Glutamatergic neuron (in vitro differentiated cells): ENCODE measurements around the gene RREB1. TPM values are rescaled to one million over a fixed set of nuclear protein-coding genes. Genes with fewer than 3 reads are reported as not detected.
A peak's percentile ranks its signal among the peaks of the same experiment; 100 is the strongest.
"Not testable (repeated sequence)": the region's sequence is repeated elsewhere in the genome, so short reads cannot be mapped to it uniquely, and the experiment has no call there.

Source experiments
- DNase-seq: peaks from one replicate; pipeline ENCODE4 v3.0.0; 2022
- H3K27ac Mint-ChIP-seq: one replicate; pipeline ENCODE4 v1.8.0; 2020; ENCODE audit warnings: mild to moderate bottlenecking, mixed read lengths, inconsistent platforms; ENCODE audit not compliant: unreplicated experiment
- H3K27me3 Mint-ChIP-seq: one replicate; pipeline ENCODE4 v1.8.0; 2020; ENCODE audit warnings: mild to moderate bottlenecking, moderate library complexity, mixed read lengths, inconsistent platforms; ENCODE audit not compliant: unreplicated experiment
- H3K36me3 Mint-ChIP-seq: one replicate; pipeline ENCODE4 v1.8.0; 2020; ENCODE audit warnings: mild to moderate bottlenecking, mixed read lengths, inconsistent platforms; ENCODE audit not compliant: unreplicated experiment
- H3K4me1 Mint-ChIP-seq: one replicate; pipeline ENCODE4 v1.8.0; 2020; ENCODE audit warnings: mild to moderate bottlenecking, low read depth, mixed read lengths, inconsistent platforms; ENCODE audit not compliant: unreplicated experiment
- H3K4me3 Mint-ChIP-seq: one replicate; pipeline ENCODE4 v1.8.0; 2020; ENCODE audit warnings: mild to moderate bottlenecking, mixed read lengths, inconsistent platforms; ENCODE audit not compliant: unreplicated experiment
- H3K9me3 Mint-ChIP-seq: one replicate; pipeline ENCODE4 v1.8.0; 2020; ENCODE audit warnings: mild to moderate bottlenecking, moderate library complexity, mixed read lengths, inconsistent platforms; ENCODE audit not compliant: unreplicated experiment
- total RNA-seq: library from RNA; stranded (reverse); fragmentation: NEBNext Ultra II Directional; extraction: Animal tissue kit (Norgen Biotek cat#: 25700); gene quantifications from one replicate; pipeline ENCODE4 v1.2.1, GENCODE V29; 2021; ENCODE audit not compliant: unreplicated experiment
- TF ChIP-seq, protein P1 (sequence below): fragments of 200-600 bp; sonication (generic); IDR thresholded peaks from one replicate; pipeline ENCODE4 v1.5.0; 2021; ENCODE audit not compliant: partially characterized antibody, unreplicated experiment

The RREB1 gene
- total RNA-seq, 1 donor from 2014 or later, result 3.4 TPM

DNA sequence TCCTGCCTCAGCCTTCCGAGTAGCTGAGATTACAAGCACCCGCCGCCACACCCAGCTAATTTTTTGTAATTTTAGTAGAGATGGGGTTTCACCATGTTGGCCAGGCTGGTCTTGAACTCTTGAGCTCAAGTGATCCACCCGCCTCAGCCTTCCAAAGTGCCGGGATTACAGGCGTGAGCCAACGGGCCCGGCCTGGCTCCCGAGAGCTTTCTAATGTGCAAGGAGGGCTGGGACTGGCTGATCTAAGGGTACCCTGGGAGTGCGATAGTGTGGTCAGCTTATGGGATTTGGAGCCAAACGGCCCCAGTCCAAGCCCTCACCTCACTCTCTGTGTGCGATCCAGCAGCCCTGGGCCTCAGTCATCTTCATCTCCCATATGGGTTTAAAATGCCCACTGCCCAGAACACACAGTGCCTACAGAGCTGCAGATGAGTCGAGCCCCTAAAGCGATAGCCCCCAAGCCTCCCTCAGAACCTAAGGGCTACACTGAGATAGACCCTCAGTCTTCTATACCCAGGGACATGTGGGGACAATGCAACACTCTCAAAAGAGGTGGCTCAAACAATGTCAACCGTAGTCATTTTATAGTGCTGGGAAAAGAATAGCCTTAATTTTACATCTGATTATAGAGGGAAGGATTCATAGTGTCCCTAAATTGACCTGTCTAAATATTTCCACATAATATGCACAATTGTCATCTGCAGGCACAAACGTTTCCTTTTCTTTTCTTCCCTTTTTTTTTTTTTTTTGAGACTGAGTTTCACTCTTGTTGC is 155.2 kb downstream of the RREB1 start:
- DNase-seq, result no peak
- peaks cover 24% of the 10 kb centered on the region for H3K4me1 Mint-ChIP-seq
- H3K9me3 Mint-ChIP-seq, result peaks cover 20% of the 10 kb centered on the region
- H3K27me3 Mint-ChIP-seq, result peaks cover 21% of the 10 kb centered on the region
- TF ChIP-seq, protein P1, sequence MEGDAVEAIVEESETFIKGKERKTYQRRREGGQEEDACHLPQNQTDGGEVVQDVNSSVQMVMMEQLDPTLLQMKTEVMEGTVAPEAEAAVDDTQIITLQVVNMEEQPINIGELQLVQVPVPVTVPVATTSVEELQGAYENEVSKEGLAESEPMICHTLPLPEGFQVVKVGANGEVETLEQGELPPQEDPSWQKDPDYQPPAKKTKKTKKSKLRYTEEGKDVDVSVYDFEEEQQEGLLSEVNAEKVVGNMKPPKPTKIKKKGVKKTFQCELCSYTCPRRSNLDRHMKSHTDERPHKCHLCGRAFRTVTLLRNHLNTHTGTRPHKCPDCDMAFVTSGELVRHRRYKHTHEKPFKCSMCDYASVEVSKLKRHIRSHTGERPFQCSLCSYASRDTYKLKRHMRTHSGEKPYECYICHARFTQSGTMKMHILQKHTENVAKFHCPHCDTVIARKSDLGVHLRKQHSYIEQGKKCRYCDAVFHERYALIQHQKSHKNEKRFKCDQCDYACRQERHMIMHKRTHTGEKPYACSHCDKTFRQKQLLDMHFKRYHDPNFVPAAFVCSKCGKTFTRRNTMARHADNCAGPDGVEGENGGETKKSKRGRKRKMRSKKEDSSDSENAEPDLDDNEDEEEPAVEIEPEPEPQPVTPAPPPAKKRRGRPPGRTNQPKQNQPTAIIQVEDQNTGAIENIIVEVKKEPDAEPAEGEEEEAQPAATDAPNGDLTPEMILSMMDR, result no peak
- peak overlapping the region; percentile 94 for H3K4me3 Mint-ChIP-seq
- H3K36me3 Mint-ChIP-seq, result peaks cover 4% of the 10 kb centered on the region
- H3K27ac Mint-ChIP-seq, result peak overlapping the region; percentile 99

DNA sequence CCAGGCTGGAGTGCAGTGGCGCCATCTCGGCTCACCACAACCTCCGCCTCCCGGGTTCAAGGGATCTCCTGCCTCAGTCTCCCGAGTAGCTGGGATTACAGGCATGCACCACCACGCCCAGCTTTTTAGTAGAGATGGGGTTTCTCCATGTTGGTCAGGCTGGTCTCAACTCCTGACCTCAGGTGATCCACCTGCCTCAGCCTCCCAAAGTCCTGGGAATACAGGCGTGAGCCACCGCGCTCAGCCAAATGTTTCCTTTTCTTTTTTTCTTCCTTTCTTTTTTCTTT is 155.7 kb downstream of the RREB1 start:
- H3K27ac Mint-ChIP-seq, H3K36me3 Mint-ChIP-seq: not testable (repeated sequence)

GRCh38 chr6:7264041-7264440 is 156.3 kb downstream of the RREB1 start:
- TF ChIP-seq, protein P1, result no peak
- no peaks in the 10 kb centered on the region for H3K36me3 Mint-ChIP-seq
- DNase-seq, result no peak
- H3K27me3 Mint-ChIP-seq, result peaks cover 18% of the 10 kb centered on the region
- H3K4me1 Mint-ChIP-seq, result peaks cover 24% of the 10 kb centered on the region
- H3K4me3 Mint-ChIP-seq, result no peak overlapping the region
- no peak overlapping the region for H3K27ac Mint-ChIP-seq
- peaks cover 20% of the 10 kb centered on the region for H3K9me3 Mint-ChIP-seq

More for the DNA sequence above, 155.7 kb downstream of the RREB1 start:
- Mint-ChIP-seq H3K27me3 (peaks cover 21% of the 10 kb centered on the region), H3K4me1 (peaks cover 27% of the 10 kb centered on the region), H3K9me3 (peaks cover 20% of the 10 kb centered on the region)
- DNase-seq, H3K4me3 Mint-ChIP-seq: not testable (repeated sequence)

GRCh38 chr6:7264686-7265384 is 157.1 kb downstream of the RREB1 start:
- Mint-ChIP-seq H3K4me3 (no peak overlapping the region), H3K9me3 (peaks cover 20% of the 10 kb centered on the region), H3K36me3 (no peaks in the 10 kb centered on the region), H3K27ac (no peak overlapping the region), H3K4me1 (peaks cover 25% of the 10 kb centered on the region), H3K27me3 (peaks cover 19% of the 10 kb centered on the region)
- no peak for DNase-seq
- TF ChIP-seq, protein P1, result no peak

DNA sequence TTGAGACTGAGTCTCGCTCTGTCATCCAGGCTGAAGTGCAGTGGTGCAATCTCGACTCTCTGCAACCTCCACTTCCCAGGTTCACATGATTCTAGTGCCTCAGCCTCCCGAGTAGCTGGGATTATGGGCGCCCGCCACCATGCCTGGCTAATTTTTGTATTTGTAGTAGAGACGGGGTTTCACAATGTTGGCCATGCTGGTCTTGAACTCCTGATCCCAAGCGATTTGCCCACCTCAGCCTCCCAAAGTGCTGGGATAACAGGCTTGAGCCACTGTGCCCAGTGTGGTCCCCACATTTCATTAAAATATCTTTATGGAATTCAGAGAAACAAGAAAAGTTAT is 157.6 kb downstream of the RREB1 start:
- not testable (repeated sequence) for H3K36me3 Mint-ChIP-seq, H3K27ac Mint-ChIP-seq, DNase-seq, H3K4me3 Mint-ChIP-seq
- Mint-ChIP-seq H3K27me3 (peaks cover 19% of the 10 kb centered on the region), H3K4me1 (peaks cover 22% of the 10 kb centered on the region), H3K9me3 (peaks cover 22% of the 10 kb centered on the region)

DNA sequence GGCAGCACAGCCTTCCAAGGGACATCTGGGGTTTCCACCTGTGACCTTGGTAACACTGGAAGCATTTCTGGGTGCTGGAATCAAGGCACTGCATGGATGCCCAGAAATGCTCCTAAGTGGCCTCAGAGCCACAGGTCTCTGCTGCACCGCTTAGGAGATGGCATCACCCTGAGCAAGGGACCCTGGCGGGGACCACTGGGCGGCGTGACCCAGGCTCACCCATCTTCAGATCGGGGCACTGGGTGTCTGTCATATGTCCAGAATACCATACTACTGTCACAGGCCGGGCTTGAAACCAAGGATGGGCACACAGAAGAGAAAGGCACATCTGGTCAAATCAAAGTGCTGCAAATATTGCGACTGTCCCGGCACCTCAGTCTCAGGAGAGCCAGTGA is 159.3 kb downstream of the RREB1 start:
- Mint-ChIP-seq H3K27ac (no peak overlapping the region), H3K27me3 (peaks cover 8% of the 10 kb centered on the region)

More for the DNA sequence above, 159.3 kb downstream of the RREB1 start:
- TF ChIP-seq, protein P1, result no peak
- H3K36me3 Mint-ChIP-seq, result no peaks in the 10 kb centered on the region
- H3K9me3 Mint-ChIP-seq, result peaks cover 13% of the 10 kb centered on the region
- H3K4me3 Mint-ChIP-seq, result no peak overlapping the region
- H3K4me1 Mint-ChIP-seq, result peaks cover 14% of the 10 kb centered on the region
- no peak for DNase-seq
